Spleen (tissue), 11 donors: Measurements from ENCODE around the gene SIK3. TPM values are rescaled to one million over a fixed set of nuclear protein-coding genes. Genes with fewer than 3 reads are reported as not detected.

Experiments used
- DNase-seq: peaks from one replicate; pipeline ENCODE4 v3.0.0-alpha.2; 2020
- H3K27ac ChIP-seq, 8 donors: fragments of 200-600 bp; sonication (generic) in 7 of 8; 1 replicate in 4 of 8; 2 replicates in 4 of 8; pipeline versions ENCODE4 v1.5.0 to v1.8.0; 2016 to 2021; ENCODE audit warnings: inconsistent platforms in 4 of 8, mild to moderate bottlenecking in 4 of 8, moderate library complexity in 1 of 8
- H3K27me3 ChIP-seq, 7 donors: fragments of 200-600 bp; sonication (generic) in 6 of 7; replicated peaks in 1 of 7; 1 replicate in 4 of 7; 2 replicates in 3 of 7; pipeline versions ENCODE4 v1.5.0 to v1.8.0; 2016 to 2021; ENCODE audit warnings: inconsistent platforms in 3 of 7, mild to moderate bottlenecking in 1 of 7
- H3K36me3 ChIP-seq, 6 donors: fragments of 200-600 bp; sonication (generic) in 5 of 6; 1 replicate in 4 of 6; 2 replicates in 2 of 6; pipeline versions ENCODE4 v1.5.0 to v1.8.0; 2016 to 2021; ENCODE audit warnings: inconsistent platforms in 2 of 6
- H3K4me1 ChIP-seq, 6 donors: fragments of 200-600 bp; sonication (generic) in 5 of 6; 1 replicate in 3 of 6; 2 replicates in 3 of 6; pipeline versions ENCODE4 v1.5.0 to v1.8.0; 2016 to 2021; ENCODE audit warnings: inconsistent platforms in 3 of 6
- H3K4me3 ChIP-seq, 8 donors: fragments of 200-600 bp; sonication (generic) in 7 of 8; 1 replicate in 4 of 8; 2 replicates in 4 of 8; pipeline versions ENCODE4 v1.5.0 to v1.8.0; 2016 to 2021; ENCODE audit warnings: inconsistent platforms in 4 of 8, mild to moderate bottlenecking in 4 of 8, moderate library complexity in 2 of 8
- H3K9me3 ChIP-seq, 8 donors: fragments of 200-600 bp; sonication (generic) in 7 of 8; 1 replicate in 4 of 8; 2 replicates in 4 of 8; pipeline versions ENCODE4 v1.5.0 to v1.8.0; 2016 to 2021; ENCODE audit warnings: inconsistent platforms in 4 of 8
- CTCF ChIP-seq, 11 experiments: fragments of 200-600 bp in 7 of 11; fragments of 450-650 bp in 4 of 11; sonication (generic) in 4 of 11; IDR thresholded peaks in 8 of 11; conservative IDR thresholded peaks in 3 of 11; 1 replicate in 7 of 11; 2 replicates in 4 of 11; pipeline versions ENCODE4 v1.4.0 to v1.8.0; 2016 to 2021; ENCODE audit warnings: antibody characterized with exemption in 11 of 11, inconsistent platforms in 4 of 11, mild to moderate bottlenecking in 1 of 11
- POLR2A ChIP-seq, 3 donors: fragments of 450-650 bp; IDR thresholded peaks; one replicate each; pipeline ENCODE4 v1.5.1; 2017; ENCODE audit warnings: antibody characterized with exemption in 3 of 3, mild to moderate bottlenecking in 1 of 3
- POLR2AphosphoS5 ChIP-seq, 3 donors: sonication (generic); formaldehyde crosslinking; IDR thresholded peaks; one replicate each; pipeline ENCODE4 v1.5.1; 2017; ENCODE audit warnings: antibody characterized with exemption in 3 of 3
- WGBS, 5 donors: extraction: QIAGEN DNeasy Blood & Tissue Kit in 3 of 5; methylation state at CpG; one replicate each; pipeline versions ENCODE4 v1.1.5 to v1.1.7; 2013 to 2018; 5-methylcytosine and 5-hydroxymethylcytosine counted together
- intact Hi-C: fragments of 100-400 bp; cut with DNase I; formaldehyde crosslinking; loops from one replicate; pipeline ENCODE4 v1.15.0; 2023; ENCODE audit warnings: low total_unique reads
- polyA plus RNA-seq, 3 donors: library from polyadenylated mRNA; stranded (reverse); fragments of 200-250 nt; gene quantifications; one replicate each; pipeline ENCODE4 v1.2.1, GENCODE V29; 2013
- total RNA-seq, 7 donors: library from RNA; depleted of rRNA in 3 of 7; stranded (reverse); fragments of >200 nt in 3 of 7; fragmentation: NEBNext Ultra II Directional in 4 of 7; extraction: Animal tissue kit (Norgen Biotek cat#: 25700) in 4 of 7; gene quantifications; one replicate each; pipeline versions ENCODE4 v1.1.0 to v1.2.1, GENCODE V29; 2016 to 2021
- donor health status: healthy with polysubstance abuse.
- donor health status: DM: no; HTN: no; CAD: no; lungs with moderate emphysema.
- donor health status: DM: no; HTN: no; CAD: no.
- donor health status: Bipolar disorder and iron deficiency.
- donor health status: healthy.
- donor health status: DM: no; HTN: no; CAD: no.
- donor health status: DM: yes; HTN: yes; CAD: no.

The SIK3 gene
- total and polyA plus RNA-seq, 10 donors = 7.8 to 112 (median 67.6) TPM

- peaks cover 22 to 83% (median 38%) of the 10 kb centered on the region in 6 donors for H3K4me1 ChIP-seq
- H3K36me3 ChIP-seq = peaks cover 0 to 4% (median 0%) of the 10 kb centered on the region in 6 donors
- TF ChIP-seq POLR2A (IDR thresholded peaks at IDR 0.05) (no peak), POLR2AphosphoS5 (IDR thresholded peaks at IDR 0.05) (no peak), CTCF (IDR thresholded peaks at IDR 0.05 in 8 of 11, conservative IDR thresholded peaks at IDR 0.05 in 3 of 11) (no peak)
- no peak overlapping the region for H3K4me3 ChIP-seq
- H3K27ac ChIP-seq = no peak overlapping the region
- no peak for DNase-seq
- intact Hi-C loops = no loop called here
- no peaks in the 10 kb centered on the region for H3K9me3 ChIP-seq
- H3K27me3 ChIP-seq = no peaks in the 10 kb centered on the region
Observed at GRCh38 chr11:117057727-117058126, 40.5 kb downstream of the SIK3 start.

GRCh38 chr11:117057317-117057716 is 40.9 kb downstream of the SIK3 start:
- peaks cover 19 to 81% (median 35%) of the 10 kb centered on the region in 6 donors for H3K4me1 ChIP-seq
- intact Hi-C loops = no loop called here
- H3K9me3 ChIP-seq = no peaks in the 10 kb centered on the region
- H3K4me3 ChIP-seq = no peak overlapping the region
- TF ChIP-seq POLR2AphosphoS5 (IDR thresholded peaks at IDR 0.05) (no peak), CTCF (IDR thresholded peaks at IDR 0.05 in 8 of 11, conservative IDR thresholded peaks at IDR 0.05 in 3 of 11) (no peak), POLR2A (IDR thresholded peaks at IDR 0.05) (no peak)
- no peak overlapping the region for H3K27ac ChIP-seq
- peaks cover 0 to 4% (median 0%) of the 10 kb centered on the region in 6 donors for H3K36me3 ChIP-seq
- 84 to 93% (median 90%) methylated on average over 5 of the region's 5 CpGs for WGBS, 5 donors
- no peak for DNase-seq
- no peaks in the 10 kb centered on the region for H3K27me3 ChIP-seq

GRCh38 chr11:117055469-117055868 is 42.8 kb downstream of the SIK3 start:
- Histone ChIP-seq H3K4me1 (peaks cover 12 to 69% (median 28%) of the 10 kb centered on the region in 6 donors), H3K9me3 (no peaks in the 10 kb centered on the region), H3K27ac (no peak overlapping the region), H3K27me3 (no peaks in the 10 kb centered on the region), H3K4me3 (no peak overlapping the region), H3K36me3 (peaks cover 0 to 4% (median 0%) of the 10 kb centered on the region in 6 donors)
- 86 to 93% (median 88%) methylated on average over 5 of the region's 5 CpGs for WGBS, 5 donors
- no peak for DNase-seq
- TF ChIP-seq POLR2AphosphoS5 (IDR thresholded peaks at IDR 0.05) (no peak), CTCF (IDR thresholded peaks at IDR 0.05 in 8 of 11, conservative IDR thresholded peaks at IDR 0.05 in 3 of 11) (no peak), POLR2A (IDR thresholded peaks at IDR 0.05) (no peak)
- intact Hi-C loops = no loop called here

- Histone ChIP-seq H3K4me3 (no peak overlapping the region), H3K27ac (no peak overlapping the region), H3K9me3 (no peaks in the 10 kb centered on the region), H3K36me3 (peaks cover 0 to 4% (median 0%) of the 10 kb centered on the region in 6 donors), H3K4me1 (peaks cover 9 to 67% (median 23%) of the 10 kb centered on the region in 6 donors), H3K27me3 (no peaks in the 10 kb centered on the region)
- TF ChIP-seq CTCF (IDR thresholded peaks at IDR 0.05 in 8 of 11, conservative IDR thresholded peaks at IDR 0.05 in 3 of 11) (no peak), POLR2AphosphoS5 (IDR thresholded peaks at IDR 0.05) (no peak), POLR2A (IDR thresholded peaks at IDR 0.05) (no peak)
- intact Hi-C loops = no loop called here
- WGBS, 5 donors = 91 to 100% (median 100%) methylated on average over 1 of the region's 1 CpG
- no peak for DNase-seq
Observed at GRCh38 chr11:117054382-117054781, 43.8 kb downstream of the SIK3 start.
